Fibroblast of skin of right biceps (primary cell): ENCODE data around the gene MGA.
"Not testable (repeated sequence)": the region's sequence is repeated elsewhere in the genome, so short reads cannot be mapped to it uniquely, and the experiment has no call there.

Experiments used
- DNase-seq: peaks from one replicate; pipeline ENCODE4 v3.0.0-alpha.2; 2013

Gene MGA

DNA sequence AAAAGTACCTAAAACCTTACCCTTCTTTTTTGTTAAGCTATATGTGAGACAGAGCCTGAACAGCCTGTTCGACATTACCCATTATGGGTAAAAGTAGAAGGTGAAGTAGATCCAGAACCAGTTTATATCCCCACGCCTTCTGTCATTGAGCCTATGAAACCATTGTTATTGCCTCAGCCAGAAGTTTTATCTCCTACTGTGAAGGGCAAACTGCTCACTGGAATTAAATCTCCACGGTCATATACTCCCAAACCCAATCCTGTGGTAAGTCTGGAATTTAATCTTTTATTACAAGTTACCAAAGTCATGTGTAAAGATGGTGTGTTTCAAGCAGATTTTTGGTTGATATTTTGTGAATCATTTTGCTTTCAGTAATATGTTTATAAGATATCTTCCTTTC, 66.9 kb downstream of the MGA start:
- peak; percentile 22 for DNase-seq

DNA sequence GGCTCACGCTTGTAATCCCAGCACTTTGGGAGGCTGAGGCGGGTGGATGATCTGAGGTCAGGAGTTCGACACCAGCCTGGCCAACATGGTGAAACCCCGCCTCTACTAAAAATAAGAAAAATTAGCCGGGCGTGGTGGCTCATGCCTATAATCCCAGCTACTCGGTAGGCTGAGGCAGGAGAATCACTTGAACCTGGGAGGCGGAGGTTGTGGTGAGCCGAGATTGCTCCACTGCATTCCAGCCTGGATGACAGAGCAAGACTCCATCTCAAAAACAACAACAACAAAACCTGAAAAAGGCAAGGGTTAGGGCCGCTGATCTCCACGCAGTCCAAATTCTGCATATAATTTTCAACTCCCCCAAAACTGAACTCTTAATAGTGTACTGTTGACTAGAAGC, 67.9 kb downstream of the MGA start:
- not testable (repeated sequence) for DNase-seq

DNA sequence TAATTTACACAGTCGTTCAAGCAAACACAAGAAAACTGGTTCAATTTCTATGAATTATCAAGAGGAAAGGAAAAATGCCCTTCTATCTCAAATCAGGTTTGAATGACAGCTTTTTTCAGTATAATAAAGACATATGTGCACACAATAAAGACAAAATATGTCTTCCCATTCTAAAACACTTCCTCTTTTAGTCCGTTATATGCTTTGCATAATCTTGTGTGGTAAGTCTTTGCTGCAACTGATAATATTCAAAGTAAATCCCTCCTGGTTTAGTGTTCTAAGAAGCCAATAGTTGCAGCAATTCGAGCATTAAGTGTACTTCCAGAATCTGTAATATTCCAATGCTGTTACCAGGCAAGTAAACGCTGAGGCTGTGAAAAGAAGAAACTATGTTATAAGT, 70.3 kb downstream of the MGA start:
- DNase-seq, result no peak

DNA sequence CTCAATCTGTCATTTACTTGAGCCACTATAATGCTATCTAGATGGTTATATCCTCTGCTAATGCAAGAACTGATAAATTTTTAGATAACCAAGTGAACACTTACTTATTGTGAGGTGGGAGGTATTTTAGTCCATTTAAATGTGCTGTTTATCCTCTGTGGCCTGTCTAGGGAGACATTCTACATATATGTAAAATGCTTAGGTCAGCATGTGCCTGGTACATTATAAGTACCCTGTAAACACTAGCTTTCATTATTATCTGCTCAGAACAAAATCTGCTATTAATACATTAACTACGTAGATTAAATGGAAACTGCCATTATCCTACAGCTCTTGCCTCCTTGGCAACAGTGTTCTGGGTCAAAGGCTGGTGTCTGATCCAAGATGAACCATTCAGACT, 72.3 kb downstream of the MGA start:
- DNase-seq, result no peak

DNA sequence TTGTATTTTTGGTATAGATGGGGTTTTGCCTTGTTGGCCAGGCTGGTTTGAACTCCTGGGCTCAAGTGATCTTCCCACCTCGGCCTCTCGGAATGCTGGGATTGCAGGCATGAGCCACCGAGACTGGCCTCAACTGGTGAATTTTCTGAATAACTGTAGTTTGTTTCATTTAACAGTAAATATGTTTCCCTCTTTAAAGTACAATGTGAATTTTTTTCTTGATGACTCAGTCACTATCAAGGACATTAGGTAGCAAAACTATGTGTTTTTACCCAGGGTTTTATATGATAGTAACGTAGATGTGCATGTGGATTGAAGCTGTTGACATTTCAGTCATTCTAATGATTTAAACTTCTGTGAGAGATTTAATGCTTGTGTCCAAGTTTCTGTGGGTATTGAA, 73.9 kb downstream of the MGA start:
- peak; percentile 39 for DNase-seq

DNA sequence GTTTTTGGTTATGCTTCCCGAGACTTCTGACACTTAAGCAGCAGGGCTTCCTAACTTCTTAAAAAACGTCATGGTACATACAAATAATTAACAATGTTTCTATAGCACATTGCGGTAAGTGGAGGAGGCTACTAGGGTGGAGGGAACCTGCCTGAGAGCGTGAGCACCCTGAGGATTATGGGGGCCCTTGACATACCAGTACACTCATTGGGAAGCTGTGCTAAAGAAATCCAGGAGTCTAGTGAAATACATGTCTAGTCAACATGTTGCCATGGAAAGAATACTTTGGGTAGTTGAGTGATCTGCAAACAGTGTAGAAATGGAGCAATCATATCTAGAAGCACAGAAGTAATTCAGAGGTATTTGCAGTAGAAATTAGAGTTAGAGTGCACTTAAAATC, 74.8 kb downstream of the MGA start:
- DNase-seq, result no peak

DNA sequence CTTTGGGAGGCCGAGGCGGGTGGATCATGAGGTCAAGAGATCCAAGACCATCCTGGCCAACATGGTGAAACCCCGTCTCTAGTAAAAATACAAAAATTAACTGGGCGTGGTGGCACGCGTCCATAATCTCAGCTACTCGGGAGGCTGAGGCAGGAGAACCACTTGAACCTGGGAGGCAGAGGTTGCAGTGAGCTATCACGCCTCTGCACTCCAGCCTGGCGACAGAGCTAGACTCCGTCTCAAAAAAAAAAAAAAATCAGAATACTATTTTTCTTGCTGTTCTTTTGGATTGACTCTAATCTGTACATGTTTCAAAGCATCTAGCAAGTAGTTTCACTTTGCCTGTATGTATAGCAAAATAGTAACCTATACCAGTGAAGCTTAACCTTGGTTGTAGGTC, 75.3 kb downstream of the MGA start:
- DNase-seq, result not testable (repeated sequence)

DNA sequence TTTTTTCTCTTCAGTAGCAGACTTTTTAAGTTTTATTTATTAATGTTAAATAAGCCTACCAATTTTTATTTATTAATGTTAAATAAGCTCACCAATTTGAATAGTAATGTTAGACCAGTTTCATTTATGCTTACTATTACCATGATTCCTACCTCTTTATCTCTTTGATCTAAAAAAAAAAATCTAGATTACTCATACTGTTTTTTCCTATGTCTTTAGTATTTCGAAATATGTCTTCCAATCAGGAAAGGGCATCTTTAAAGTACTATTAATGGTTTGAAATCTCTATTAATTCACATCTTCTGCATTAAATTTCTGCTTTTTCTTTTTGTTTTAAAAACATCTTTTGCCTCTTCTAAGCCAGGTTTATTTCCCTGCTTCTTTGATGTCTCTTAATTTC, 86.6 kb downstream of the MGA start:
- peak; percentile 13 for DNase-seq

DNA sequence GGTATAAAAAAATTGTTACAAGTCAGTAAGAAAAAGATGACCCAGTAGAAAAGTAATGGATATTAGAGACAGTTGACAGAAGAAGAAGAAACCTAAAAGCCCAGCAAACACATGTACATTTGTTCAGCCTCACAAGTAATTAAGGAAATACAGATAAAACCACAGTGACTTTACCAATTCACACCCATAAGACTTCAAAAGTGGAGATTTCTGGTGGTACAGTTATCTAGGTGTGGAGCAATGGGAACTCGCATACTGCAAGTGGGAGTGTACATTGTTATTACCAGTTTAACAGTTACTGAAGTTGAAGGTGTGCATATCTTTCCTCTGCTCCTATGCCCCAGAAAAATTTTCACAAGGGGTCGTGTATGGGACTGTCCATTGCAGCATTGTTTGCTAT, 96.0 kb downstream of the MGA start:
- DNase-seq, result no peak

DNA sequence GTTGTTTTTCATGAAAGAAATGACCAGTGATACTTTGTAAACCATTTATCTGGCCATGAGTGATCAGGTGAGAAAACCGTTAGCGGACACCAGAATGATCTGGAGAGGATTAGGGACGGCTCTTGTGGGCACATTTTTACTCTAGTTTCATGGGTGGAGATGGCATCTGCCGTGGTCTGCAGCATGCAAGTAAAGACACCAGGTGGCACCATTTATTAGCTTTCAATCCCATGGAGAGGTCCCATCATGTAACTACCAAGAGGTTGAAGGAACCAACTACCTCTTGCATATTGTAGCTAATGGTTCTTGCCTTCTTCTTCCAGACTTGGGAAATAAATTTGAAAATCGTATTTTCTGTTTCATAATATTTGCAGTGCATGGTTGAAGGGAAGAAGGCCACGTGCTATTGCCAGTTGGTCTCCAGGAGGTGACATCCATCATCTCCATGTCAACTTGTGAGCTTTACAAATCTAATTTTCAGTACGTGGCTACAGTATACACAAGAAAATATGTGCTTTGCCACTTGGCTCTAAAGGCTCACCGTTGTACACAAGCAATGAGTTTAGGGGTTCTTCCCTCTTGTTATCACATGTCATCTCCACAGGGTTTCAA, 112.6 kb downstream of the MGA start:
- DNase-seq, result peak; percentile 71

DNA sequence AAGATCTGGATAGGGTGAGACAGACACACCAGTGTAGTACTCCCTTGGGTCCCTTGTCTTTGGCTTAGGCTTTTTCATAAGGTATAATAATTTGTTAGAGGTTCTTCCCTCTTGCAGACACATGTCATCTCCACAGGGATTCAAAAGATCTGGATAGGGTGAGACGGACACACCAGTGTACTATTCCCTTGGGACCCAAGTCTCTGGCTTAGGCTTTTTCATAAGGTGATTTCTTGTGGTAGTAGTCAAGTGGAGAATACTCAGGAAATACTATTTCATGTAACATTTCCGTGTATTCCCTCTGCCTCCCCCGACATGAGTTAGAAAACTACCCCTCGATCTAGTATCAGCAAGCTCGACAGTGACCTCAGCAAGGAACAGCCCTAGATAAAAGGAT, 113.1 kb downstream of the MGA start:
- DNase-seq, result no peak

DNA sequence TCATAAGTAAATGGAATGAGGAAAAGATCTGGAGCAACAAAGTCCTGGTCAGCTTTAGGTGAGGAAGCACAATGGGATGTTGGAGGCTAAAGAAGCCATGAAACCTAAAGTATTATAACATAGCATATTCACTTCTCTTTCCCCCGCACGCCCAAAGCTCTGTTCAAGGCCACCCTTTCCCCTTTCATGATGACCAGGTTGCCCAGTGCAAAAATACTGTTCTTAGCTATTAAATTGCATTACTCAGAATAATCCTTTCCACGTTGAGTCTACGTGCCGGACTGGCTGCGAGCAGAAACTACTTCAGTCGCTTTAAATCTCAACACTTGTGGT, 113.5 kb downstream of the MGA start:
- DNase-seq, result no peak

DNA sequence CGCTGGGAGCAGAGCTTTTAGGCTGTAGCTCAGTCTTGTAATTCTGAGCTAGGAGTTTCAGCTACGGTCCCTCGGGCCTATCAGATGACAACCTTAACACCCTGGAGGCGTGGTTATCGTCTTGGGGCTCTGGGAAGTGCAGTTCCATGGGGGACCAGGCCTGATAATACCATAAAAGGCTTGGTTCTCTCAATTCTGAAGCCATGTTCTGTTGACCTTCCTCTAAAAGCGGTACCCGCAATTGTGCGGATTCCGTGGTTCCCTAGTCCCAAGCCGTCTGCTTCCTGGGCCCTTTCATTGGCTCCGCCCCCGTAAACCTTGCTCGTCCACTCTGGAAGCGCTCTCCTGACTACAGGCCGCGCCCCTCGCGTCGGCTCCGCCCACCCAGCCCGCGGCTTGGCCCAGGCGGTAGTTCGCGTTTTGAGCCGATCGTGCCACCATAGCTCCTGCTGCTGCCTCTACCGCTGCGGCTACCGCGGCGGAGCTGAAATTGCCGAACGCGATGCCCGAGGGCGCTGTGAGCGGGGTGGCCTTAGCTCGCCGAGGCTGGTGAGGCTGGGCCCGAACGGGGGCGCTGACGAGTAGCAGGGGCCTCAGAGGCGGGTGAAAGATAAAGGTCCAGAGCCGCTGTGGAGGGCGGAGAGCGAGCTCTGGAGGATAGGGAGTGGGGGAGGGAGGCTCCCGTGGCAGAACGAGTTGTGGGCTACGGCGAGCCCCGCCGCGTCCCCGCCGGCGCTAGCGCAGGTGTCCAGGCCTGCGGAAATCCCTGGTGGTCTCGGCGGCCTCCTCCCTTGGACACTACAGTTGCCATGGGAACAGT, 114.1 kb downstream of the MGA start, which contains the start of gene MAPKBP1:
MAPKBP1 (plus strand) TSS at position 423 of the 820 bp plus-strand sequence. CDS start 792 bp downstream, outside the sequence.
- DNase-seq, result peak; percentile 98

DNA sequence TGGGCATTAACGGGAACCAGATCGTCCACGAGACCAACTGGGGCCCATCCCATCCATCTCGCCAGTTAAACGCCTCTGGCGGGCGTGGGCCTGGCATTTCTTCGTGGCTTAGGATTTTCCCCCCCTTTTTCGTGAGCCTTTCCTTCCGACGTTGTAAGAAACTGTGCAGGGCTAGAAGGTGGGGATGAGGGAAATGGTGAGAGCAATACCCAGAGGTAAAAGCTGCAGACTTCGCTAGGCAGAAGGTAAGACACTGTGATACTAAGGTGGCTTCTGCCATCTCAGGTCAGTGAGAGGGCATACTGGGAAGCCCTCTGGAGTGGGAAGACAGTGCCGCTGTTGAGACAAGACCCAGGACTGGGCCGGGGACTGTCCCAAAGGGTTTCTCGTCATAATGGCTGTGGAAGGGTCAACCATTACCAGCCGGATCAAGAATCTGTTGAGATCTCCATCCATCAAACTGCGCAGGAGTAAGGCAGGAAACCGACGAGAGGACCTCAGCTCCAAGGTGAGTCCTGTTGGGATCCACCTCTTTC, 114.7 kb downstream of the MGA start:
- DNase-seq, result no peak

DNA sequence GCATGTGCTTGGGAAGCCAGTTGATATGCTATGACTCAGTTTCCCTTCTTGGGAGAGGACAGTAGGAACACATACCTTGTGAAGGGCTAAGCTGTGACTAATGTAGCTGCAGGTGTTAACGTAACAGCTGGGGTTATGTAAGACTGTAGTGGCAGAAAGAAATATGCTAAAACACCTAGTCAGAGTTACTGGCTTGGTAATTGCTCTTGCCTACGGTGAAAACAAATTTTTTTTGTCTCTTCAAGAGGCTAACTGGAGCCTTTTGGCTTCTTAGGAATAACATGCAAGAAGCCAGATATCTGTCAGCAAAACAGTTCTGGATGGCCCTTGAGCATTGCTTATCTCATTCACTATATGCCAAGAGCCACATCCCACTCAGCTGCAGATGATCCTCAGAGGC, 115.4 kb downstream of the MGA start:
- no peak for DNase-seq

DNA sequence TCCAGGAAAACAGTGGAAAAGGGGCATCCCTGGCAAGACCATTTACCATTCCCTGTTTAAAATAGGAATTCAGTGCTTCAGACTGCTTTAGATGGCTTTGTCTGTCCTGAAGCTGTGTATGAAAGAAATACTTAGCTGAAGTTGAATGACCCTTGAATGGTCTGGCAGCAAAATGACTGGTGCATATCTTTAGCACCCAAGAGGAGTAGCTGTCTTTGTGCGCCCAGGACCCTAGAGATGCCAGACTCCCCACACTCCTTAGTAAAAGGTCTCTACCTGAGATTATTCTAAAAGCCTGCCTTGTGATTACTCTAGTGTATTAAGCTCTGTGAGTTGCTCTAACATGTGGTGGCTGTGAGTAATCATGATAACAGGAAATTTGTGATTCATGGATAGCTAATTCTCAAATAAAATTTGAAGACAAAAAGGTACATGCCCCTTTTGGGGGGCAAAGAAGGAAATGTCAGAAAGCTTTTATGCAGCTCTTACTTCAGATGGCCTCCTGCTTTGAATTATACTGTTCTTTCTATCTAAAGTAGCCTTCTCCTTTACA, 117.3 kb downstream of the MGA start:
- DNase-seq, result peak; percentile 50

DNA sequence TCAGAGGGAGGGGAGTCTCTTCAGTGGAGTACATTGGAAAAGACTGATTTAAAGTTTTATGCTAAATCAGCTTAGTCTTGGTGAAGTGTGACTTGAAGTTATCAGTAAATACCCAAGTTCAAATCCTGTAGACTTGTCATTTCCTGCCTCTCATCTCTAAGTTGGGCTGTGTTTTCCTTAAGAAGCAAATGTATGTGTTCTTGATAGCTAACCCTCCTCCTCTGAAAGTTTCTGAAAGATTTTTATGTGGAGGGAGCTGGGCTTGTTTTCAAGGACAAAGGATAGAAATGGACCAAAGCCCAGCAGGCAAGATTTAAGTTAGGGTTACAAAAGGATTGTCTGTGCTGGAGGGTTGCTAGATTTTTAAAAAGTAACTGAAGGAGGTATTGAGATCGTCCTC, 118.3 kb downstream of the MGA start:
- no peak for DNase-seq

DNA sequence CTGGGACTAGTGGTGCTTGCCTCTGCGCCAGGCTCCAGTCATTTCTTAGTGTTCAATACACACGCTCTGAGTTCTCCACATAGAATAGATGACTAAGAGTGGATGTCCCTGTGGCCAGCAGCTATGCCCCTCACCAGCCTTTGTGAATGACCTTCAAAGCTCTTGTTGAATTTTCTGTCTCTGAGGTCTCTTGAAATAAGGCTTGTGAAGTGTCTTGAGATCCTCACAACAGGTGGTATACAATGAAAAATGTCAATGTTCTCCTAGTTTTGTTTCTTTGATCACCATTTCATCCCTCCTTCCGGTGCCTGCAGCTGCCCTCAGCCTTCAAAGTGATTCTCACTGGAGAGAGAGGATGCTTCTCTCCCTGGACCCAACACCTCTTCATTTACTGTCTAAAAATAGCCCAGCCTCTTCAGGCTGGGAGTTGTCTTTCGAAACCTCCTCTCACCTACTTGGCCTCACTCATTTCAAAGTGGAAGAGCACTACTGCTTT, 119.5 kb downstream of the MGA start:
- no peak for DNase-seq

DNA sequence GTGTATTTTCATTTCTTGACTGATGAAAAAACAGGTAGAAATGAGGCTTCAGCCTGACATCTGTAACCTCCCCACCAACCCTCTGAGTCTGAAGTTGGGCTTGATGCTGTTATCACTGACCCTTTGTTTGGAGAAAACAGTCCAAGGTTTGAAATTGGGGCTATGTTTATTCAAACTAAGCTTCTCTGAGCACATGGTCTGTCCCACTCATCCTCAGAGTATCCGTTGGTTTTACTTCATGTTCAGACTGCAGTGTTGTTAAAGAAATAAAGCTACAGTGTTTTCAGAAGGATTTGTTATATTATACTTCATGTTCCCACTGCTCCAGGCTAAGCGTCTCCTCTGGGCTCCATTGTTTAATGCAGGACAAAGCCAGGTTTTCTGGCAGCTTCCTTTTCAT, 120.1 kb downstream of the MGA start:
- DNase-seq, result no peak

DNA sequence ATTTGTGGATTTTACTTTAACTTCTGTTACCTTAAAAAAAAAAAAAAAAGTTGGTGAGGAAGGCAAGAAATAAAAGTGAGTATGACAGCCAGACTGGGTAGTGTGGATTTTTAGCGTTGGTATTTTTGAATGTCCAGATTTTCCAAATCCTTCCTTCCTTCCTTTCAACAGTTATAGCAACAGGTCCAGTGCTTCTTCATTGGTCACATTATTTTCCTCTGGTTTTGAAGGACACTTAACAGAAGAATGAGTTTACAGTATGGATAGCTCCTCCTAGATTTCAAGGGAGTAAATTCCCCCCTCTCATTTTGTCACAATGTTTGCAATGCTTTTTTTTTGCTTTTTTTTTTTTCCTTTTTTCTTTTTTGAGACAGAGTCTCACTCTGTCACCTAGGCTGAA, 120.5 kb downstream of the MGA start:
- no peak for DNase-seq

DNA sequence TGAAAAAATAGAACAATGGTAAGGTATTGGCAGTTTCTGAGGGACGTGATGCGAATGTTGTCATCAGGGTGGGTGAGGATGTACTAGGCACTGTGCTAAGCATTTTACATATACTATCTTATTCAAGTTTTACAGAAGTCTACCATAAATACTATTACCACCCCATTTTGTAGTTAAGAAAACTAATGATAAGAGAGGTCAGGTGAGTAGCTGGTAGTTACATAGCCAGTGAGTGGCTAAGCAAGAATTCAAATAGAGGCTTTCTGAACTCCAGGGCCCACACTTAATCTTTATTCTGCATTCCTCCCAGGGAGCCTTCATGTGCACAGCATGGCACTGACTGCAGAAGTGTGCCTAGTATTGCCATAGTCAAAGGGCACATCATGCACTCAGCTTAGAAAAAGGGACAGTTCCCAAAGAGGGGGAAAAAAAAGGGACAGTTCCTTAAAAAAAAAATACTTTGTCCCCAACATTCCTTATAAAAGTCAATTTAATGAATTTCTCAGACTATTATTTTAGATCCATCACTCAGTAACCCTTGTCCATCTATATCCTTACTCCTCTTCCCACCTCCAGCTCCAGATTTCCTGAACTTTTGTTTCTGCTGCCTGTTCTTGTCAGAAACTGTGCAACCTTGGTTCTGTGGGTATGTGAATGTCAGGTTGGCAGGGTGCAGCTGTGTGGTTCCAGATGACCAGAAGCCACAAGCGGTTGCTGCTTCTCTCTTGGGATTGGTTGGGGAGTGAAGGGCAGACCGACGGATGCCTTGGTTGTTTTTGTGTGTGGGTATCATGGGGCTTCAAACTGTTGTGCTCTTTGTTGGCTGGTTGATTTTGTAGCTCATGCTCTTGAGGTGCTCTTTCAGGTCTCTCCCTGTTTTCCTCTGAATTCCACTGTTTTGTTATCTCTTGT, 122.4 kb downstream of the MGA start:
- DNase-seq, result no peak

DNA sequence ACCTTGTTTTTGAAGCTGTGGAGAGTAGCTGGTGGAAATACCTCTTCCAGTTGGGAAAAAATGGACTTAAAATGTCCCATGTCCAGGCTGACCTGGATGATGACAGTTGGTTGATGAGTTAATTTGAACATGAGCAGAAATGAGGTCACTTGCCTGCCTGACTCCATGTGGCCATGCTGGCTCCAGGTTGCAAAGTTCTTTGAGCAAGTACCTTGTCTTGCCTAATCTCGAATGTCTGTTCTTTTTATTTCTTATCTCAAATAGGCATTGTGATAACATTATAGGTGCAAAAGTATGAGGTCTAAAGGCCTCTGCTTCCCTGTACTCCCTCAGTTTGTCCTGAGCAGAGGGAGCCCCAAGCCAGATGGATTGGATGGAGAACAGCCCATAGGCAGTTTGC, 123.1 kb downstream of the MGA start:
- no peak for DNase-seq

DNA sequence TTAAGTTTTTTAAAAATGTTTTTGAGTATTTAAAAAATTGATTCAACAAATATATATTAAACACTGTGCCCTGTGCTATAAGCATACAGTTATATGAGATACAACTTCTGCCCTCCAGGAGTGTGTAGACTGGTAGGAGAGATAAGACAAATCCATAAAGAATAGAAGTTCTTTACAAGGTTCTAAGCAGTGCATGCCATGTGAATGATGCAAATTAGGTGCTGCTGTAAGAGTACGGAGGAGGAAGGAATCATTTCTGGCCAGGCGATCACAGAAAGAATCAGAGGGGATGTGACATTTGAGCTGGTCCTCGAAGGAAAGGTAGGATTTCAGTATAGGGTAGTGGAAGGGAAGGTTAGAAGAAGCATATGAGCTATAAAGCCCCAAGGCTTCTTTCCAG, 128.1 kb downstream of the MGA start:
- DNase-seq, result no peak
